Heart right ventricle (tissue), 16 donors: ENCODE results near the gene GRIK2. TPM values are rescaled to one million over a fixed set of nuclear protein-coding genes. Genes with fewer than 3 reads are reported as not detected.

Experiments
- ATAC-seq, 8 donors: fragments of 200-7000 bp; cut with Tn5 transposase; one replicate each; pipeline ENCODE4 v1.9.1; 2020; ENCODE audit warnings: mild to moderate bottlenecking in 8 of 8, moderate library complexity in 8 of 8, moderate number of reproducible peaks in 1 of 8
- DNase-seq, 2 donors: peaks; one replicate each; pipeline ENCODE4 v3.0.0-alpha.2; 2020
- H3K27ac ChIP-seq, 10 donors: fragments of 200-600 bp; sonication (generic) in 2 of 10; one replicate each; pipeline versions ENCODE4 v1.5.0 to v1.8.0; 2020 to 2022; ENCODE audit warnings: mild to moderate bottlenecking in 3 of 10
- H3K27me3 ChIP-seq, 7 donors: fragments of 200-600 bp; one replicate each; pipeline ENCODE4 v1.8.0; 2021 to 2022; ENCODE audit warnings: mild to moderate bottlenecking in 2 of 7
- H3K36me3 ChIP-seq, 9 donors: fragments of 200-600 bp; sonication (generic) in 1 of 9; one replicate each; pipeline versions ENCODE4 v1.5.0 to v1.8.0; 2020 to 2022; ENCODE audit warnings: mild to moderate bottlenecking in 2 of 9
- H3K4me1 ChIP-seq, 9 donors: fragments of 200-600 bp; sonication (generic) in 1 of 9; one replicate each; pipeline versions ENCODE4 v1.5.0 to v1.8.0; 2020 to 2022; ENCODE audit warnings: mild to moderate bottlenecking in 4 of 9
- H3K4me3 ChIP-seq, 10 donors: fragments of 200-600 bp; sonication (generic) in 2 of 10; one replicate each; pipeline versions ENCODE4 v1.5.0 to v1.8.0; 2020 to 2022; ENCODE audit warnings: mild to moderate bottlenecking in 7 of 10, moderate library complexity in 2 of 10
- H3K9me3 ChIP-seq, 11 donors: fragments of 200-600 bp in 10 of 11; sonication (generic) in 2 of 11; one replicate each; pipeline versions ENCODE4 v1.5.0 to v1.8.0; 2013 to 2022; ENCODE audit warnings: mild to moderate bottlenecking in 2 of 11, control low read depth in 1 of 11, moderate library complexity in 1 of 11
- CTCF ChIP-seq, 9 donors: fragments of 200-600 bp; sonication (generic) in 2 of 9; IDR thresholded peaks; one replicate each; pipeline versions ENCODE4 v1.5.0 to v1.8.0; 2021 to 2022; ENCODE audit warnings: antibody characterized with exemption in 9 of 9, mild to moderate bottlenecking in 5 of 9, moderate library complexity in 1 of 9
- WGBS, 2 donors: extraction: QIAGEN DNeasy Blood & Tissue Kit; methylation state at CpG; one replicate each; pipeline ENCODE4 v1.1.7; 2013; ENCODE audit warnings: inconsistent platforms in 1 of 2; 5-methylcytosine and 5-hydroxymethylcytosine counted together
- intact Hi-C, 10 donors: fragments of 100-400 bp; cut with DNase I; formaldehyde crosslinking; loops; one replicate each; pipeline versions ENCODE4 v1.11.1 to v1.14.2; 2022
- polyA plus RNA-seq, 2 donors: library from polyadenylated mRNA; stranded (reverse); fragments of 200-250 nt; gene quantifications; one replicate each; pipeline ENCODE4 v1.2.3, GENCODE V29; 2013
- total RNA-seq, 10 donors: library from RNA; stranded (reverse); fragmentation: NEBNext Ultra II Directional in 3 of 10; extraction: Animal tissue kit (Norgen Biotek cat#: 25700) in 3 of 10; gene quantifications; one replicate each; pipeline versions ENCODE4 v1.2.1 to v1.2.4, GENCODE V29; 2021 to 2023
- donor health status: Arrhythmogenic right ventricular cardiomyopathy.
- donor health status: ischemic (EF 13 %, LVEDD 7.1; RV severe dilation, severe dysfunction).
- donor health status: healthy with polysubstance abuse.
- donor health status: DM: no; HTN: yes; CAD: no.
- donor health status: DM: no; HTN: no; CAD: no.
- donor health status: ischemic (EF 25% LVEDD 6.9; RV normal size, moderate dysfunction).
- donor health status: ischemic (EF 25% LVEDD 5.7; RV mildly dilated, moderate dysfunction).
- donor health status: healthy.
- donor health status: DM: yes; HTN: yes; CAD: no.
- donor health status: Ischemic cardiomyopathy.
- donor health status: ischemic (EF 35%, LVEDD 5.7; RV mildly dilated, moderate dysfunction).
- donor health status: nonischemic (EF 11% LVEDD 7.7; RV severe dilation, severe dysfunction).
- donor health status: DM: yes; HTN: yes; CAD: no.
- donor health status: PGD.
- donor health status: ischemic (EF 29% LVEDD 5.4; RV normal size, mild dysfunction).
- donor health status: nonischemic (EF 23%, LVEDD 6.1; RV moderate dilation, normal function).

GRIK2 gene
- total and polyA plus RNA-seq, 12 donors, result 0.13 to 7.0 (median 2.5) TPM

GRCh38 chr6:102015431-102015830 lies 621.9 kb downstream of the GRIK2 start:
- no peaks in the 10 kb centered on the region for H3K36me3 ChIP-seq
- intact Hi-C loops, result no loop called here
- 72 to 81% methylated on average over 4 of the region's 4 CpGs for WGBS, 2 donors
- ATAC-seq (no peak), DNase-seq (no peak)
- H3K27ac ChIP-seq, result no peak overlapping the region
- H3K4me1 ChIP-seq, result no peaks in the 10 kb centered on the region
- H3K27me3 ChIP-seq, result no peaks in the 10 kb centered on the region
- no peak for TF ChIP-seq CTCF (IDR thresholded peaks at IDR 0.05)
- peaks cover 0 to 17% (median 0%) of the 10 kb centered on the region in 11 donors for H3K9me3 ChIP-seq
- no peak overlapping the region for H3K4me3 ChIP-seq

GRCh38 chr6:102022281-102022680 lies 628.8 kb downstream of the GRIK2 start:
- Histone ChIP-seq H3K4me1 (no peaks in the 10 kb centered on the region), H3K36me3 (no peaks in the 10 kb centered on the region), H3K27me3 (no peaks in the 10 kb centered on the region), H3K4me3 (no peak overlapping the region), H3K9me3 (peaks cover 0 to 1% (median 0%) of the 10 kb centered on the region in 11 donors), H3K27ac (no peak overlapping the region)
- no peak for TF ChIP-seq CTCF (IDR thresholded peaks at IDR 0.05)
- intact Hi-C loops, result no loop called here
- ATAC-seq, result no peak
- no peak for DNase-seq
- 78% methylated on average over 2 of the region's 2 CpGs for WGBS, 2 donors

GRCh38 chr6:102022803-102023202 lies 629.3 kb downstream of the GRIK2 start:
- H3K4me1 ChIP-seq, result no peaks in the 10 kb centered on the region
- H3K4me3 ChIP-seq, result no peak overlapping the region
- no peaks in the 10 kb centered on the region for H3K9me3 ChIP-seq
- intact Hi-C loops, result no loop called here
- TF ChIP-seq CTCF (IDR thresholded peaks at IDR 0.05), result no peak
- no peak overlapping the region for H3K27ac ChIP-seq
- DNase-seq (no peak), ATAC-seq (no peak)
- no peaks in the 10 kb centered on the region for H3K36me3 ChIP-seq
- H3K27me3 ChIP-seq, result no peaks in the 10 kb centered on the region

GRCh38 chr6:102023977-102024657 lies 630.6 kb downstream of the GRIK2 start:
- Histone ChIP-seq H3K27me3 (no peaks in the 10 kb centered on the region), H3K4me3 (no peak overlapping the region), H3K27ac (no peak overlapping the region), H3K9me3 (no peaks in the 10 kb centered on the region), H3K36me3 (no peaks in the 10 kb centered on the region), H3K4me1 (no peaks in the 10 kb centered on the region)
- intact Hi-C loops, result no loop called here
- DNase-seq (no peak), ATAC-seq (peak in 1 of 8 donors; percentile 68)
- 90 to 91% methylated on average over 3 of the region's 3 CpGs for WGBS, 2 donors
- TF ChIP-seq CTCF (IDR thresholded peaks at IDR 0.05), result no peak
